Erythroblast (primary cell): ENCODE data around the gene NR2C2.

ENCODE experiments used
- GATA1 ChIP-seq: IDR thresholded peaks from 2 replicates; pipeline ENCODE4 v1.6.1; 2011; ENCODE audit warnings: low read depth, mild to moderate bottlenecking, control low read depth, low read length, moderate library complexity
- POLR2A ChIP-seq: IDR thresholded peaks from 2 replicates; pipeline ENCODE4 v1.6.1; 2011; ENCODE audit warnings: mild to moderate bottlenecking, low read length

GRCh38 chr3:15081960-15082664 lies 134.7 kb downstream of the NR2C2 start:
- no peak for TF ChIP-seq POLR2A
- TF ChIP-seq GATA1: no peak
